Endothelial cell of umbilical vein (primary cell): Measurements from ENCODE around the gene CCDC171. TPM values are rescaled to one million over a fixed set of nuclear protein-coding genes. Genes with fewer than 3 reads are reported as not detected.

Source experiments
- BruUV-seq: library from RNA; stranded (reverse); fragments of 400-500 nt; replicated peaks from 2 replicates; lab custom pipeline; 2021; lab: Mats Ljungman, UMichigan
- CTCF ChIA-PET: fragments of 300-600, 350-600 bp; sonication (Branson Sonifier 250); formaldehyde crosslinking; loops from one replicate; lab custom pipeline; 2021; ENCODE audit warnings: antibody characterized with exemption, inconsistent platforms; lab: Charles Lee
- POLR2A ChIA-PET: fragments of 300-600, 350-600 bp; sonication (Branson Sonifier 250); formaldehyde crosslinking; loops from one replicate; lab custom pipeline; 2021; ENCODE audit warnings: antibody characterized with exemption, inconsistent platforms; lab: Charles Lee
- DNase-seq: peaks from one replicate; pipeline ENCODE4 v3.0.0-alpha.2; 2011; ENCODE audit warnings: low read depth, low spot score
- FAIRE-seq: peaks from 2 replicates; lab custom pipeline; 2011; peaks lifted over from hg19 to GRCh38; lab: Jason Lieb, UNC
- H2AFZ ChIP-seq: 2 replicates; pipeline ENCODE4 v1.6.0; 2012; ENCODE audit warnings: low read depth, low read length, control low read depth, inconsistent platforms
- H3K27ac ChIP-seq: 2 replicates; pipeline ENCODE4 v1.5.1; 2011; ENCODE audit warnings: low read depth, mild to moderate bottlenecking, control low read depth, low read length, moderate library complexity; ENCODE audit not compliant: insufficient read depth
- H3K27me3 ChIP-seq, 2 experiments: 2 replicates each; pipeline versions ENCODE4 v1.6.0 to v1.6.1; 2011; ENCODE audit warnings: low read length in 2 of 2, mixed read lengths in 1 of 2; ENCODE audit not compliant: control insufficient read depth in 2 of 2, insufficient read depth in 2 of 2
- H3K36me3 ChIP-seq, 2 experiments: 2 replicates in 1 of 2; 3 replicates in 1 of 2; pipeline ENCODE4 v1.5.1; 2011; ENCODE audit warnings: low read length in 2 of 2, mild to moderate bottlenecking in 1 of 2, moderate library complexity in 1 of 2; ENCODE audit not compliant: control insufficient read depth in 2 of 2, insufficient read depth in 2 of 2; ENCODE audit errors: extremely low read depth in 1 of 2
- H3K4me1 ChIP-seq: 3 replicates; pipeline ENCODE4 v1.5.1; 2011; ENCODE audit warnings: mild to moderate bottlenecking, low read length; ENCODE audit not compliant: control insufficient read depth, insufficient read depth; ENCODE audit errors: extremely low read depth
- H3K4me2 ChIP-seq: 2 replicates; pipeline ENCODE4 v1.6.1; 2011; ENCODE audit warnings: low read length, control low read depth, mixed read lengths; ENCODE audit not compliant: insufficient read depth
- H3K4me3 ChIP-seq, 3 experiments: fragments of 200-600 bp in 1 of 3; sonication (generic), shearing (Covaris generic) in 1 of 3; replicated peaks in 1 of 3; 2 replicates each; pipeline ENCODE4 v1.5.1; 2011 to 2016; ENCODE audit warnings: control low read depth in 3 of 3, low read length in 3 of 3, mild to moderate bottlenecking in 2 of 3, inconsistent platforms in 1 of 3, low read depth in 1 of 3, moderate library complexity in 1 of 3; ENCODE audit not compliant: insufficient read depth in 1 of 3
- H3K79me2 ChIP-seq: 2 replicates; pipeline ENCODE4 v1.6.0; 2012; ENCODE audit warnings: low read length, inconsistent platforms; ENCODE audit not compliant: control insufficient read depth, insufficient read depth
- H3K9ac ChIP-seq: replicated peaks from 2 replicates; pipeline ENCODE3; 2011; ENCODE audit warnings: low read length, control low read depth; ENCODE audit not compliant: insufficient read depth; ENCODE audit errors: extremely low read depth
- H3K9me1 ChIP-seq: replicated peaks from 3 replicates; pipeline ENCODE4 v1.6.0; 2011; ENCODE audit warnings: mild to moderate bottlenecking, low read length; ENCODE audit not compliant: control insufficient read depth, insufficient read depth; ENCODE audit errors: extremely low read depth
- H3K9me3 ChIP-seq: replicated peaks from 2 replicates; pipeline ENCODE4 v1.5.1; 2012; ENCODE audit warnings: low read length, inconsistent platforms; ENCODE audit not compliant: control insufficient read depth, insufficient read depth
- H4K20me1 ChIP-seq: replicated peaks from 2 replicates; pipeline ENCODE3; 2011; ENCODE audit warnings: mild to moderate bottlenecking, low read length; ENCODE audit not compliant: control insufficient read depth, insufficient read depth; ENCODE audit errors: extremely low read depth
- CTCF ChIP-seq, 2 donors: IDR thresholded peaks; 1 replicate in 1 of 2; 2 replicates in 1 of 2; pipeline ENCODE4 v1.5.1; 2011; ENCODE audit warnings: low read length in 2 of 2, mild to moderate bottlenecking in 2 of 2, moderate library complexity in 2 of 2, control low read depth in 1 of 2, inconsistent platforms in 1 of 2, low read depth in 1 of 2; ENCODE audit not compliant: insufficient read depth in 1 of 2; ENCODE audit errors: extremely low read depth in 1 of 2
- EZH2 ChIP-seq: IDR thresholded peaks from 2 replicates; pipeline ENCODE4 v1.6.1; 2012; ENCODE audit warnings: borderline replicate concordance, low read depth, mild to moderate bottlenecking, moderate library complexity, low read length, inconsistent platforms; ENCODE audit not compliant: severe bottlenecking
- FOS ChIP-seq: IDR thresholded peaks from 2 replicates; pipeline ENCODE4 v1.6.1; 2011; ENCODE audit warnings: mild to moderate bottlenecking, low read length, moderate library complexity, borderline replicate concordance; ENCODE audit not compliant: insufficient read depth
- GATA2 ChIP-seq: IDR thresholded peaks from 2 replicates; pipeline ENCODE4 v1.7.0; 2011; ENCODE audit warnings: low read depth, mild to moderate bottlenecking, moderate library complexity, mixed read lengths, low read length; ENCODE audit not compliant: insufficient read length, insufficient read depth
- JUN ChIP-seq: IDR thresholded peaks from 2 replicates; pipeline ENCODE4 v1.6.1; 2011; ENCODE audit warnings: borderline replicate concordance, low read depth; ENCODE audit not compliant: insufficient read length, insufficient read depth
- MAX ChIP-seq: IDR thresholded peaks from 2 replicates; pipeline ENCODE4 v1.6.1; 2011; ENCODE audit not compliant: insufficient read depth, insufficient read length
- MYC ChIP-seq: IDR thresholded peaks from one replicate; pipeline ENCODE4 v1.6.1; 2011; ENCODE audit warnings: mild to moderate bottlenecking, low read depth, low read length
- POLR2A ChIP-seq: IDR thresholded peaks from 2 replicates; pipeline ENCODE4 v1.6.1; 2012; ENCODE audit warnings: low read depth, mild to moderate bottlenecking, control low read depth, low read length
- POLR2AphosphoS5 ChIP-seq: IDR thresholded peaks from 2 replicates; pipeline ENCODE4 v1.6.1; 2012; ENCODE audit warnings: low read depth, mild to moderate bottlenecking, control low read depth, low read length, moderate library complexity; ENCODE audit not compliant: insufficient read depth
- dilution Hi-C: fragments of 300-500 bp; cut with MboI; formaldehyde crosslinking; loops from one replicate; pipeline ENCODE4 v1.15.0; 2019; ENCODE audit warnings: low sequenced_read_pairs; ENCODE audit not compliant: extremely low pct_ligation_motif_present
- intact Hi-C: fragments of 100-400 bp; cut with micrococcal nuclease; formaldehyde crosslinking; loops from one replicate; pipeline ENCODE4 v1.10.0; 2022
- polyA plus RNA-seq, 4 experiments: library from polyadenylated mRNA; depleted of rRNA in 3 of 4; stranded (reverse) in 3 of 4; unstranded in 1 of 4; fragments of >200 nt; gene quantifications; 2 replicates each; pipeline versions ENCODE4 v1.2.1 to v1.2.3, GENCODE V29; 2011 to 2012; ENCODE audit warnings: missing spikeins in 1 of 4
- total RNA-seq: library from RNA; stranded (reverse); gene quantifications from 2 replicates; pipeline ENCODE4 v1.2.3, GENCODE V29; 2021

The CCDC171 gene
- total and polyA plus RNA-seq, 2 donors (not counting 3 experiments of a cell fraction or from before 2014, with no cell fraction given) = 0.58 to 1.4 TPM

GRCh38 chr9:16003785-16004184 lies 450.9 kb downstream of the CCDC171 start:
- Histone ChIP-seq H3K27me3 (no peaks in the 10 kb centered on the region), H4K20me1 (no peaks in the 10 kb centered on the region), H3K9me1 (no peaks in the 10 kb centered on the region), H3K36me3 (no peaks in the 10 kb centered on the region), H3K4me1 (peaks cover 9% of the 10 kb centered on the region), H3K79me2 (no peaks in the 10 kb centered on the region), H3K4me3 (no peak overlapping the region), H2AFZ (no peak overlapping the region), H3K27ac (no peak overlapping the region), H3K4me2 (no peak overlapping the region), H3K9me3 (no peaks in the 10 kb centered on the region), H3K9ac (no peak overlapping the region)
- POLR2A ChIA-PET = no interaction called here
- TF ChIP-seq POLR2A (no peak), JUN (no peak), EZH2 (no peak), FOS (no peak), CTCF (IDR thresholded peaks at IDR 0.05; ENCODE audit: extremely low read depth in 1 of 2, insufficient read depth in 1 of 2, low read depth in 1 of 2, low read length in 2 of 2) (no peak), GATA2 (no peak), MYC (no peak), MAX (no peak), POLR2AphosphoS5 (no peak)
- no TSS peak for BruUV-seq
- dilution Hi-C loops (no loop called here), intact Hi-C loops (no loop called here)
- CTCF ChIA-PET = no interaction called here
- no peak for DNase-seq
- FAIRE-seq = no peak
